Smooth muscle cell (in vitro differentiated cells): ENCODE results near the gene PHKB. TPM values are rescaled to one million over a fixed set of nuclear protein-coding genes. Genes with fewer than 3 reads are reported as not detected.

Experiments used
- DNase-seq: peaks from one replicate; lab custom pipeline; 2025; ENCODE audit not compliant: unreplicated experiment; lab: John Stamatoyannopoulos, UW
- H2AFZ ChIP-seq: fragments of 200-600 bp; sonication (generic); 2 replicates; pipeline ENCODE4 v1.6.0; 2016; ENCODE audit warnings: antibody characterized with exemption, low read depth, mild to moderate bottlenecking
- H3F3A ChIP-seq: fragments of 200-600 bp; sonication (generic); 2 replicates; pipeline ENCODE4 v1.6.0; 2017; ENCODE audit warnings: antibody characterized with exemption, low read depth
- H3K27ac ChIP-seq: fragments of 200-600 bp; sonication (generic); 2 replicates; pipeline ENCODE4 v1.5.1; 2016; ENCODE audit warnings: low read depth, mild to moderate bottlenecking
- H3K27me3 ChIP-seq: fragments of 200-600 bp; sonication (generic); 2 replicates; pipeline ENCODE4 v1.6.1; 2016; ENCODE audit warnings: low read depth, mild to moderate bottlenecking
- H3K36me3 ChIP-seq: fragments of 200-600 bp; sonication (generic); 2 replicates; pipeline ENCODE4 v1.5.1; 2016; ENCODE audit warnings: low read depth
- H3K4me1 ChIP-seq: fragments of 200-600 bp; sonication (generic); 2 replicates; pipeline ENCODE4 v1.5.1; 2016; ENCODE audit warnings: low read depth
- H3K4me2 ChIP-seq: fragments of 200-600 bp; sonication (generic); 2 replicates; pipeline ENCODE4 v1.6.0; 2016; ENCODE audit warnings: mild to moderate bottlenecking
- H3K4me3 ChIP-seq: fragments of 200-600 bp; sonication (generic); 2 replicates; pipeline ENCODE4 v1.5.1; 2016; ENCODE audit warnings: mild to moderate bottlenecking
- H3K79me2 ChIP-seq: fragments of 200-600 bp; sonication (generic); 2 replicates; pipeline ENCODE4 v1.6.0; 2016; ENCODE audit warnings: low read depth, mild to moderate bottlenecking
- H3K9ac ChIP-seq: fragments of 200-600 bp; sonication (generic); 2 replicates; pipeline ENCODE4 v1.6.0; 2016; ENCODE audit warnings: low read depth
- H3K9me3 ChIP-seq: fragments of 200-600 bp; sonication (generic); replicated peaks from 2 replicates; pipeline ENCODE4 v1.5.1; 2016; ENCODE audit warnings: low read depth
- H4K20me1 ChIP-seq: fragments of 200-600 bp; sonication (generic); 2 replicates; pipeline ENCODE4 v1.6.0; 2016; ENCODE audit warnings: low read depth
- WGBS: methylation state at CpG from one replicate; pipeline ENCODE4 v1.1.7; 2016; ENCODE audit warnings: low lambda C conversion rate; 5-methylcytosine and 5-hydroxymethylcytosine counted together
- polyA plus RNA-seq: library from polyadenylated mRNA; unstranded; fragments of >200 nt; fragmentation: Nextera tagmentation; extraction: Ambion mirVana; gene quantifications from 2 replicates; pipeline ENCODE4 v1.2.1, GENCODE V29; 2016
- total RNA-seq: library from RNA; depleted of rRNA; stranded (reverse); fragments of >200 nt; gene quantifications from 2 replicates; pipeline ENCODE4 v1.2.3, GENCODE V29; 2014
- TF ChIP-seq, protein P1 (sequence below): fragments of 200-600 bp; sonication (generic); IDR thresholded peaks from 2 replicates; pipeline ENCODE4 v1.5.1; 2017; ENCODE audit warnings: borderline replicate concordance, mild to moderate bottlenecking, antibody characterized with exemption; ENCODE audit not compliant: insufficient read depth, poor library complexity, severe bottlenecking

Gene PHKB
- total and polyA plus RNA-seq, 2 experiments from 2014 or later, result 11.4 to 30.3 TPM

DNA sequence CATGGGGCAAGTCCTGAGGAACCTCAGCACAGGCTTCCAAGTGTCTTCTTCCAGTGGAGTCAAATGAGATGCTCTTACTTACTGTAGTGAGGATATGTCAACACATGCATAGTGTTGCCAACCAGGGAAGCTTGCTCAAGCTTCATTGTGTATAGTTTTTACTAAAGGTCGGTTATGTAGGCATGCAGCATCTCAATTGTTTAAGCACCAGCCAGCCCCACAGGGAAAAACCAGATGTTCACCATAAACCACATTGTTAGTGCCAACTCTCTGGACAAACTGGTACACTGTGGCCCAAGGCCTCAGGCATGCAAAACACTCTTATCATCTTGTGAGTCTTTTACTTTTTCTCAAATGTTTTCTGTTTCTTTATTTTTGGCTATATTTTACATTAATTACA is 152.1 kb downstream of the PHKB start:
- 60% methylated on average over 1 of the region's 1 CpG for WGBS
- no peak overlapping the region for H2AFZ ChIP-seq
- DNase-seq, result no peak

DNA sequence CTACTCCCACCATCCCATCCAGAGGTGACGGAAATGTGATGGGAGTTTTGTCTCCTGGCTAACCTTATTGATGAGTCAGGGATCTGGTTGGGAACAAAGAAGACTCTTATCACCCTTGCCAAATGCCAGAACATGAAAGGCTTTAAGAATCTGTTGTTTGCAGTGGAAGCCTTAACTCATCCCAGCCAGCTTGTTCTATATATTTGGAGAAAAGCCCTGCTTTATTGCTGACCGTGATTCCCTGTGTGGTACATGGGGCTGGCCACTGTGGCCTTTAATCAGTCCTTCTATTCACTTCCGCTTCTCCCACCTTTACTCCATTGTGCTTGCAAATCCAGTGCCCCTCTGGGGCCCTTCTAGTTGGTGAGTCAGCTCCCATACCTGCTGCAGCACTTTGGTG is 156.6 kb downstream of the PHKB start:
- H3K4me2 ChIP-seq, result no peak overlapping the region
- peaks cover 7% of the 10 kb centered on the region for H4K20me1 ChIP-seq
- 59% methylated on average over 3 of the region's 3 CpGs for WGBS
- H3K27ac ChIP-seq, result no peak overlapping the region
- no peaks in the 10 kb centered on the region for H3K36me3 ChIP-seq
- H3K27me3 ChIP-seq, result no peaks in the 10 kb centered on the region
- no peaks in the 10 kb centered on the region for H3K9me3 ChIP-seq
- no peak overlapping the region for H3K9ac ChIP-seq
- no peak overlapping the region for H3K4me3 ChIP-seq
- no peaks in the 10 kb centered on the region for H3F3A ChIP-seq
- H3K4me1 ChIP-seq, result peaks cover 7% of the 10 kb centered on the region
- no peak overlapping the region for H2AFZ ChIP-seq
- TF ChIP-seq, protein P1, sequence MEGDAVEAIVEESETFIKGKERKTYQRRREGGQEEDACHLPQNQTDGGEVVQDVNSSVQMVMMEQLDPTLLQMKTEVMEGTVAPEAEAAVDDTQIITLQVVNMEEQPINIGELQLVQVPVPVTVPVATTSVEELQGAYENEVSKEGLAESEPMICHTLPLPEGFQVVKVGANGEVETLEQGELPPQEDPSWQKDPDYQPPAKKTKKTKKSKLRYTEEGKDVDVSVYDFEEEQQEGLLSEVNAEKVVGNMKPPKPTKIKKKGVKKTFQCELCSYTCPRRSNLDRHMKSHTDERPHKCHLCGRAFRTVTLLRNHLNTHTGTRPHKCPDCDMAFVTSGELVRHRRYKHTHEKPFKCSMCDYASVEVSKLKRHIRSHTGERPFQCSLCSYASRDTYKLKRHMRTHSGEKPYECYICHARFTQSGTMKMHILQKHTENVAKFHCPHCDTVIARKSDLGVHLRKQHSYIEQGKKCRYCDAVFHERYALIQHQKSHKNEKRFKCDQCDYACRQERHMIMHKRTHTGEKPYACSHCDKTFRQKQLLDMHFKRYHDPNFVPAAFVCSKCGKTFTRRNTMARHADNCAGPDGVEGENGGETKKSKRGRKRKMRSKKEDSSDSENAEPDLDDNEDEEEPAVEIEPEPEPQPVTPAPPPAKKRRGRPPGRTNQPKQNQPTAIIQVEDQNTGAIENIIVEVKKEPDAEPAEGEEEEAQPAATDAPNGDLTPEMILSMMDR, result no peak
- no peaks in the 10 kb centered on the region for H3K79me2 ChIP-seq
- no peak for DNase-seq

More for the DNA sequence above, 152.1 kb downstream of the PHKB start:
- no peaks in the 10 kb centered on the region for H3K27me3 ChIP-seq
- no peak overlapping the region for H3K9ac ChIP-seq
- no peak overlapping the region for H3K4me2 ChIP-seq
- H3K27ac ChIP-seq, result no peak overlapping the region
- H3K4me1 ChIP-seq, result peaks cover 6% of the 10 kb centered on the region
- TF ChIP-seq, protein P1, result no peak
- H3F3A ChIP-seq, result no peaks in the 10 kb centered on the region
- H3K4me3 ChIP-seq, result no peak overlapping the region
- H3K79me2 ChIP-seq, result no peaks in the 10 kb centered on the region
- H3K9me3 ChIP-seq, result no peaks in the 10 kb centered on the region
- no peaks in the 10 kb centered on the region for H3K36me3 ChIP-seq
- H4K20me1 ChIP-seq, result peaks cover 6% of the 10 kb centered on the region

DNA sequence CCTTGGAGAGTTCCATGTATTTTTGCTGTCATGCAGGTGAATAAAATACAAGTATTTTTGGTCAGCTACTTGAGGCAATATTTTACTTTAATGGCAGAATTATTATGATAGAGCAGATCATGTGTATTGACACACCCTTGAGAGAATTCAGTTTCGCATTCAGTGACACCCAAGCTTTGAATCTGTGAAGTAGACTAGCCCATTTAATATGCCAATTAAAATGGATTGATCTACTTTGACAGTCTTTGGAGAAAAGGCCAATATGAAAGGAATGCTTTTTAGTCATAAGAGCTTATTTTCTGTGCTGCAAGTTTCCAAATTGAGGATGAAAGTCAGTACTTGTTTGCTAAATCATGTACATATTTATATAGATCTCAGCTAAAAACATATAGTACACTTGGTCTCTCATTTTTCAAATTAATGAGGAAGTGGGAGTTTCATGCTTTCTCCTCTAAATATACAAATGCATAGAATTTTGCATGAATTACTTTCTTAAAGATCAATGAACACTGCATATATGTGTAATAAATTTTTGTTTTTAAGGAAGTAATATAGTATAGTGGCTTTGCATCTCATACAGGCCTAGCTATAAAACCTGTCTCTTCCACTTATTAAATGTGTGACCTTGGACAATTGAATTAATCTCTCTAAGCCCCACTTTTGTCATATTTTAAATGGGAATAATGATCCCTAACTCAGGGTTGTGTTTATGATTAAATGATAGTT is 161.5 kb downstream of the PHKB start:
- Histone ChIP-seq H3F3A (no peaks in the 10 kb centered on the region), H3K36me3 (no peaks in the 10 kb centered on the region), H3K9ac (no peak overlapping the region), H4K20me1 (peaks cover 7% of the 10 kb centered on the region), H2AFZ (no peak overlapping the region), H3K27ac (no peak overlapping the region), H3K27me3 (no peaks in the 10 kb centered on the region), H3K79me2 (no peaks in the 10 kb centered on the region), H3K4me1 (peaks cover 7% of the 10 kb centered on the region), H3K9me3 (no peaks in the 10 kb centered on the region), H3K4me3 (no peak overlapping the region), H3K4me2 (no peak overlapping the region)
- DNase-seq, result no peak
- WGBS, result 96% methylated on average over 1 of the region's 1 CpG
- TF ChIP-seq, protein P1, result no peak

DNA sequence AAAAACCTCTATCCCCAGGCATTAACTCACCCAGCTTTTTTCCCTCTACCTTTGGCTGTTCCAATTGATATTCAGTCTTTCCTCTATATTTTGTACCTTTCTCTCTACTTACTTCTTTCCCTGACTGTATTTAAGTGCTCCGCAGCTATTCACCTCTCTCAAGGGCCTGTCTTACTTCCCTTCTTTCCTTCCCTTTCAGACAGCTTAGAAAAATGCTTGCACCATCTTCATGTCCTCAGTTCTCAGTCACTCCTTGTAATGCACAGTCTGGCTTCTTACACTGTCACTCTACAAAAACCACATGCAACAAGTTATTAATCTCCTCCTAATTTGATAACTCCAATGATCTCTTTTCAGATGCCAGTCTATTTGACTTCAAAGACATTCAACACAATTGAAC is 163.4 kb downstream of the PHKB start:
- no peaks in the 10 kb centered on the region for H3K27me3 ChIP-seq
- 100% methylated on average over 1 of the region's 1 CpG for WGBS
- H3K27ac ChIP-seq, result no peak overlapping the region
- no peaks in the 10 kb centered on the region for H3K9me3 ChIP-seq
- H3K4me2 ChIP-seq, result no peak overlapping the region
- no peaks in the 10 kb centered on the region for H3K36me3 ChIP-seq
- H3K4me1 ChIP-seq, result no peaks in the 10 kb centered on the region
- TF ChIP-seq, protein P1, result no peak
- no peak overlapping the region for H2AFZ ChIP-seq
- H3F3A ChIP-seq, result no peaks in the 10 kb centered on the region
- no peaks in the 10 kb centered on the region for H4K20me1 ChIP-seq
- no peak for DNase-seq
- H3K9ac ChIP-seq, result no peak overlapping the region
- no peak overlapping the region for H3K4me3 ChIP-seq
- H3K79me2 ChIP-seq, result no peaks in the 10 kb centered on the region
